Astrocyte (in vitro differentiated cells and primary cell): ENCODE results near the gene GFOD1. TPM values are rescaled to one million over a fixed set of nuclear protein-coding genes. Genes with fewer than 3 reads are reported as not detected.
A peak's percentile ranks its signal among the peaks of the same experiment; 100 is the strongest.

ENCODE experiments used
- DNase-seq: peaks from one replicate; pipeline ENCODE4 v3.0.0-alpha.2; 2010; ENCODE audit warnings: low read depth
- FAIRE-seq: peaks from 2 replicates; lab custom pipeline; 2011; peaks lifted over from hg19 to GRCh38; lab: Jason Lieb, UNC
- H2AFZ ChIP-seq: 2 replicates; pipeline ENCODE4 v1.6.0; 2012; ENCODE audit warnings: low read depth, low read length, inconsistent platforms
- H3K27ac ChIP-seq: 2 replicates; pipeline ENCODE4 v1.5.1; 2011; ENCODE audit warnings: low read depth, low read length, inconsistent platforms
- H3K27me3 ChIP-seq: 2 replicates; pipeline ENCODE4 v1.6.0; 2011; ENCODE audit warnings: low read length, inconsistent platforms; ENCODE audit not compliant: insufficient read depth
- H3K36me3 ChIP-seq: 2 replicates; pipeline ENCODE4 v1.5.1; 2011; ENCODE audit warnings: low read length, inconsistent platforms; ENCODE audit not compliant: insufficient read depth
- H3K4me1 ChIP-seq: 2 replicates; pipeline ENCODE4 v1.5.1; 2011; ENCODE audit warnings: low read length, inconsistent platforms; ENCODE audit not compliant: insufficient read depth
- H3K4me2 ChIP-seq: 2 replicates; pipeline ENCODE4 v1.6.0; 2012; ENCODE audit warnings: low read length, inconsistent platforms
- H3K4me3 ChIP-seq: 2 replicates; pipeline ENCODE4 v1.5.1; 2011; ENCODE audit warnings: low read depth, mild to moderate bottlenecking, low read length, inconsistent platforms; ENCODE audit not compliant: insufficient read depth
- H3K79me2 ChIP-seq: 2 replicates; pipeline ENCODE4 v1.6.0; 2012; ENCODE audit warnings: mild to moderate bottlenecking, low read length, inconsistent platforms; ENCODE audit not compliant: insufficient read depth
- H3K9ac ChIP-seq: 2 replicates; pipeline ENCODE4 v1.6.0; 2012; ENCODE audit warnings: mild to moderate bottlenecking, low read length, inconsistent platforms
- H3K9me3 ChIP-seq: 2 replicates; pipeline ENCODE4 v1.5.1; 2012; ENCODE audit warnings: low read depth, mild to moderate bottlenecking, low read length, inconsistent platforms; ENCODE audit not compliant: insufficient read depth
- H4K20me1 ChIP-seq: 2 replicates; pipeline ENCODE4 v1.6.0; 2012; ENCODE audit warnings: low read length, inconsistent platforms; ENCODE audit not compliant: insufficient read depth
- H3K27ac Mint-ChIP-seq: one replicate; pipeline ENCODE4 v1.8.0; 2021; ENCODE audit warnings: mild to moderate bottlenecking, mixed read lengths; ENCODE audit not compliant: unreplicated experiment
- H3K27me3 Mint-ChIP-seq: one replicate; pipeline ENCODE4 v1.8.0; 2021; ENCODE audit warnings: low read depth, mixed read lengths; ENCODE audit not compliant: unreplicated experiment
- H3K36me3 Mint-ChIP-seq: one replicate; pipeline ENCODE4 v1.8.0; 2021; ENCODE audit warnings: low read depth, mixed read lengths; ENCODE audit not compliant: unreplicated experiment
- H3K4me1 Mint-ChIP-seq: one replicate; pipeline ENCODE4 v1.8.0; 2021; ENCODE audit warnings: low read depth, mixed read lengths; ENCODE audit not compliant: unreplicated experiment
- H3K4me3 Mint-ChIP-seq: one replicate; pipeline ENCODE4 v1.8.0; 2021; ENCODE audit warnings: mild to moderate bottlenecking, moderate library complexity, mixed read lengths; ENCODE audit not compliant: unreplicated experiment
- H3K9me3 Mint-ChIP-seq: one replicate; pipeline ENCODE4 v1.8.0; 2021; ENCODE audit warnings: mild to moderate bottlenecking, mixed read lengths; ENCODE audit not compliant: unreplicated experiment
- EZH2 ChIP-seq: IDR thresholded peaks from 2 replicates; pipeline ENCODE4 v1.6.1; 2012; ENCODE audit warnings: mild to moderate bottlenecking, low read length, inconsistent platforms; ENCODE audit not compliant: insufficient read depth
- total RNA-seq: library from RNA; stranded (reverse); gene quantifications from 2 replicates; pipeline ENCODE4 v1.2.1, GENCODE V29; 2021
- TF ChIP-seq, protein P1 (sequence below): IDR thresholded peaks from 2 replicates; pipeline ENCODE4 v1.5.1; 2011; ENCODE audit warnings: low read depth, mild to moderate bottlenecking, inconsistent platforms, low read length, moderate library complexity; ENCODE audit not compliant: insufficient read depth

The GFOD1 gene
- total RNA-seq, 1 donor from 2014 or later = 10.8 TPM

DNA sequence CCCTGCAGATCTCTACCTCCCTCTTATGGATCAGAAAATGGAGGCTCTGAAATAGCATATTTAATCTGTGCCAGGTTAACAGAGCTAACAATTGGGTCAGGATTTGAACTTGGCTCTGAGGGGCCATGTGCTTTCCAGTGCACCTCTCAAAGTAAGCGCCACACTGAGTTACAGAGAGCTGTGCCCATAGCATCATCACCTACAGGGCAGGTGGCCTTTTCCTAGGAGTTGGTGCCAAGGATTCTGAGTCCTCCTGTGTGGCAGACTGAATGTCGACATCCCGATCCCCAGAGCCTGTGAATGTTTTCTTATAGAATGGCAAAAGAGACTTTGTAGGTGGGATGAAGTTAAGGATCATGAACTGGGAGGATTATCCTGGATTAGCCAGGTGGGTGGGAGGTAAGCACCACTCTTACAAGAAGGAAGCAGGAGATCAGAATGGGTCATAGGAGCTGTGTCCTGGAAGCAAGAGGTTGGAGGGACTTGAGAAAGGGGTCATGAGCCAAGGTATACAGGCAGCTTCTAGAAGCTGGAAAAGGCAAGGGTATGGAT is 91.1 kb downstream of the GFOD1 start:
- Histone ChIP-seq H3K9ac (no peak overlapping the region), H3K27ac (no peak overlapping the region), H3K4me2 (no peak overlapping the region), H4K20me1 (no peaks in the 10 kb centered on the region), H3K79me2 (peaks cover 5% of the 10 kb centered on the region), H3K9me3 (no peaks in the 10 kb centered on the region), H2AFZ (no peak overlapping the region), H3K4me1 (peaks cover 10% of the 10 kb centered on the region), H3K4me3 (no peak overlapping the region), H3K27me3 (no peaks in the 10 kb centered on the region), H3K36me3 (no peaks in the 10 kb centered on the region)
- TF ChIP-seq EZH2 = no peak
- TF ChIP-seq, protein P1, sequence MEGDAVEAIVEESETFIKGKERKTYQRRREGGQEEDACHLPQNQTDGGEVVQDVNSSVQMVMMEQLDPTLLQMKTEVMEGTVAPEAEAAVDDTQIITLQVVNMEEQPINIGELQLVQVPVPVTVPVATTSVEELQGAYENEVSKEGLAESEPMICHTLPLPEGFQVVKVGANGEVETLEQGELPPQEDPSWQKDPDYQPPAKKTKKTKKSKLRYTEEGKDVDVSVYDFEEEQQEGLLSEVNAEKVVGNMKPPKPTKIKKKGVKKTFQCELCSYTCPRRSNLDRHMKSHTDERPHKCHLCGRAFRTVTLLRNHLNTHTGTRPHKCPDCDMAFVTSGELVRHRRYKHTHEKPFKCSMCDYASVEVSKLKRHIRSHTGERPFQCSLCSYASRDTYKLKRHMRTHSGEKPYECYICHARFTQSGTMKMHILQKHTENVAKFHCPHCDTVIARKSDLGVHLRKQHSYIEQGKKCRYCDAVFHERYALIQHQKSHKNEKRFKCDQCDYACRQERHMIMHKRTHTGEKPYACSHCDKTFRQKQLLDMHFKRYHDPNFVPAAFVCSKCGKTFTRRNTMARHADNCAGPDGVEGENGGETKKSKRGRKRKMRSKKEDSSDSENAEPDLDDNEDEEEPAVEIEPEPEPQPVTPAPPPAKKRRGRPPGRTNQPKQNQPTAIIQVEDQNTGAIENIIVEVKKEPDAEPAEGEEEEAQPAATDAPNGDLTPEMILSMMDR = no peak
- Mint-ChIP-seq H3K4me1 (peaks cover 3% of the 10 kb centered on the region), H3K36me3 (no peaks in the 10 kb centered on the region), H3K4me3 (no peak overlapping the region), H3K27me3 (no peaks in the 10 kb centered on the region), H3K9me3 (no peaks in the 10 kb centered on the region), H3K27ac (no peak overlapping the region)
- FAIRE-seq = no peak
- DNase-seq = no peak

DNA sequence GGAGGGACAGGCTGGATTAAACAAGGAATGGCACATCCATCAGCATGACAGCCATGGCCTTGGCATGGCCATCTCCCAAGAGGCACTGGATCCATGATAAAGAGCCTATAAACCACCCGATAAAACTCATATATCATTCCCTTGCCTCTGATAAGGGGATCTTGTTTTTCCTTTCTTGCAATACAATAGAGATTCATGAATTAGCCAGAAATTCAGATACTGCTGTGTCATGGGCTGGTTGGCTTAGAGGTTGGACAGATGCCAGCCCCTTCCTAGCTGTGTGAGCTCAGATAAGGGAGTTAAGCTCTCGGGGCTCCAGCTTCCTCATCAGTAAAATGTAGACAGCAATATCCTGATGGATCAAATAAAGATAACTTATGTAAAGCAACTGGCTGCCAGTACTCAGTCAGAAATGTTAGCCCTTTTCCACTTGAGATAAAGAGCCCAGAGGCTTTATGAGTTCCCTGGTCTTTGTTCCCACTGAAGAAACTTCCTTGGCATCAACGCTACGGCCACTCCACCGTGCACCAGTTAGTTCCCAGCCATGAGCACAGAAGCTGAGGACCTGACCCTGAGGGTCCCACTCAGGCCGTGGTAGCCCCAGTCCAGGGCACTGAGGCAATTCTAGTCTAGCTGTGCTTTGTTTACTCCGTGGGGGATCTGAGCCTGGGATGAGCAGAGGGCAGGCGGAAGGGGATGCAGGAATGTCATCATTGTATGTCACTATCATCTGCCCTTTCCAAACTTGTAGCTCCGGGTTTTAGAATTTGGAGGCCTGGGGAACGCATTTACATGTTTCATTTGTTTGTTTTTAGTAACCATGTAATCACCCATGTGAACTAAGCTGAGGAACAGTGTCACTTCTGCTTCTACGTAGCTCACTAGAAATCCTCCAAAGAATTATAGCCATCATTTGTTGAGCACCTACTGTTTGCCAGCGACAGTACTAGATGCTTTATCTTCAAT is 91.8 kb downstream of the GFOD1 start:
- peak overlapping the region; percentile 52 for H3K4me2 ChIP-seq
- peaks cover 10% of the 10 kb centered on the region for H3K4me1 ChIP-seq
- H3K9ac ChIP-seq = peak overlapping the region; percentile 20
- H3K79me2 ChIP-seq = peaks cover 5% of the 10 kb centered on the region
- H3K27ac ChIP-seq = peak overlapping the region; percentile 62
- H3K9me3 ChIP-seq = no peaks in the 10 kb centered on the region
- H2AFZ ChIP-seq = peak overlapping the region; percentile 58
- no peaks in the 10 kb centered on the region for H3K36me3 Mint-ChIP-seq
- no peaks in the 10 kb centered on the region for H3K9me3 Mint-ChIP-seq
- no peaks in the 10 kb centered on the region for H3K27me3 ChIP-seq
- DNase-seq (peak; percentile 89), FAIRE-seq (no peak)
- no peak overlapping the region for H3K4me3 Mint-ChIP-seq
- TF ChIP-seq, protein P1 = no peak
- TF ChIP-seq EZH2 = no peak
- H4K20me1 ChIP-seq = no peaks in the 10 kb centered on the region
- H3K4me3 ChIP-seq = no peak overlapping the region
- peak overlapping the region; percentile 60 for H3K27ac Mint-ChIP-seq
- peaks cover 3% of the 10 kb centered on the region for H3K4me1 Mint-ChIP-seq
- no peaks in the 10 kb centered on the region for H3K27me3 Mint-ChIP-seq
- no peaks in the 10 kb centered on the region for H3K36me3 ChIP-seq
